Measurements from ENCODE around the gene GRHL1. TPM values are rescaled to one million over a fixed set of nuclear protein-coding genes. Genes with fewer than 3 reads are reported as not detected.
A peak's percentile ranks its signal among the peaks of the same experiment; 100 is the strongest.

The GRHL1 gene
- total RNA-seq, 6 experiments from 2014 or later: 3.5 to 11.2 (median 6.2) TPM

DNA sequence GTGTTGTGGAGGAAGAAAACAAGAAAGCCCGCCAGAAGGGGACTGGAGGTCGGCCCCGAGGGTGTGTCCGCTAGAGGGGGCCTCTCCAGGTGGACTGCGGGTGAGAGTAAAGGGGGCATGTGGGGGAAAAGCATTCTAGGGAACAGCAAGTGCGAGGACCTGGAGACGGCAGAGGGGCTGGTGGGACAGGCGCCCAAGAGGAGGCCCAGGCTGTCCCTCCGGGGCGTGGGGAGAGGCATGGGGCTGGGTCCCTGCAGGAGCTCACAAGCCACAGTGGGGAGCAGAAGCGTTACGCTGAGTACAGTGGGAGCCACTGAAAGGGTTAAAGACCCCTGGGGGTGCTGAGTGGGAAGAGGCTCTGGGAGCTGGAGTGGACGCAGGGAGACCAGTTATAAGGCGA is 90.2 kb downstream of the GRHL1 start:
- Histone ChIP-seq H3K4me1 (peaks cover 0 to 54% (median 17%) of the 10 kb centered on the region in 4 donors), H3K4me3 (peak overlapping the region in 1 of 3 donors; percentile 59), H3K36me3 (peaks cover 0 to 3% (median 1%) of the 10 kb centered on the region in 4 donors), H3K27me3 (no peaks in the 10 kb centered on the region), H3K27ac (peak overlapping the region; percentile 85 to 88 (median 87)), H3K9me3 (no peaks in the 10 kb centered on the region)
- DNase-seq (peak in 1 of 3 donors; percentile 58), ATAC-seq (no peak)
- intact Hi-C loops (cut with DNase I): no loop called here
- 83% methylated on average over 10 of the region's 14 CpGs for WGBS (ENCODE audit: insufficient coverage, low coverage, low lambda C conversion rate, missing lambda C conversion rate)
- TF ChIP-seq, protein P1, sequence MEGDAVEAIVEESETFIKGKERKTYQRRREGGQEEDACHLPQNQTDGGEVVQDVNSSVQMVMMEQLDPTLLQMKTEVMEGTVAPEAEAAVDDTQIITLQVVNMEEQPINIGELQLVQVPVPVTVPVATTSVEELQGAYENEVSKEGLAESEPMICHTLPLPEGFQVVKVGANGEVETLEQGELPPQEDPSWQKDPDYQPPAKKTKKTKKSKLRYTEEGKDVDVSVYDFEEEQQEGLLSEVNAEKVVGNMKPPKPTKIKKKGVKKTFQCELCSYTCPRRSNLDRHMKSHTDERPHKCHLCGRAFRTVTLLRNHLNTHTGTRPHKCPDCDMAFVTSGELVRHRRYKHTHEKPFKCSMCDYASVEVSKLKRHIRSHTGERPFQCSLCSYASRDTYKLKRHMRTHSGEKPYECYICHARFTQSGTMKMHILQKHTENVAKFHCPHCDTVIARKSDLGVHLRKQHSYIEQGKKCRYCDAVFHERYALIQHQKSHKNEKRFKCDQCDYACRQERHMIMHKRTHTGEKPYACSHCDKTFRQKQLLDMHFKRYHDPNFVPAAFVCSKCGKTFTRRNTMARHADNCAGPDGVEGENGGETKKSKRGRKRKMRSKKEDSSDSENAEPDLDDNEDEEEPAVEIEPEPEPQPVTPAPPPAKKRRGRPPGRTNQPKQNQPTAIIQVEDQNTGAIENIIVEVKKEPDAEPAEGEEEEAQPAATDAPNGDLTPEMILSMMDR (IDR thresholded peaks at IDR 0.05): no peak
- TF ChIP-seq POLR2A (IDR thresholded peaks at IDR 0.05): no peak

DNA sequence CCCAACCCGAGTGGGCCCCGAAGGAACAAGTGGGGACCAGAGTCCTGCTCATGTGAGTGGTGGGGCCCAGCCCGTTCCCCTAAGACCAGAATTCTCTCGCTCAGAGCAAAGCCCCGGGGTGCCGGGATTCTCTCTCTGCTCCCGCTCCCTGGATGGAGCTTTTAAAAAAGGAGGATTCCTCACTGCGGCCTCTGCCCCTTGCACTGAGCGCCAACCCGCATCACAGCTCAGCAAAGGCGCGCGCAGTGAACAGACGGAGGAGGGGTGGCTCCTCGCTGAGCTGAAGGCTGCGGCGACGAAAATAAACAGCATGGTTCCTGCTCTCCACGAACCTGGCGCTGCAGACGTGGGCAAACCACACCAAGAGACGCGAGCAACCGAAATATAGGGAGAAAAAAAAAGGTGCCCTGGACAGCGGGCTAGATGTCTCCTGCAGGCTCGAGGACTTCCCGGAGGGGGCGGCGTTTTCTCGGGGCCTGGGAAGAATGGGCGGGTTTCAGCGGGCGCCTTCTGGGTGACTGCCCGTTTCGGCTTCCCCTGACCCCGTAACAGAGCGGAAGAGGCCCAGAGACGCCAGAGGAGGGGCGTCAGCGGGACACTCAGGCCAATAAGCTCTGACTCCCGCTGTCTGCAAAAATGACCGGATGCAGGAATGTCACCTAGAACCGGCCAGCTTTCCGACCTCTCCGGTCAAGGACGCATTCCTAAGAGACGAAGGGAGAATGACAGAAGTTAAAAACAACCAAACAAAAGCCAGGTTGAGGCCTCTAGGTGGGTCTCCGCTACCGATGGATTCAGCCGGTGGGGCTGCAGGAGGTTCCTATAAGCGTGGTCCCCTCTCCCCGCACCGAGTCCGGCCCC is 91.0 kb downstream of the GRHL1 start:
- TF ChIP-seq POLR2A (IDR thresholded peaks at IDR 0.05): peak; percentile 85
- TF ChIP-seq, protein P1 (IDR thresholded peaks at IDR 0.05): peak in 2 of 4 donors; percentile 4 to 5
- Histone ChIP-seq H3K4me1 (peaks cover 0 to 54% (median 14%) of the 10 kb centered on the region in 4 donors), H3K27ac (peak overlapping the region; percentile 85 to 88 (median 87)), H3K36me3 (peaks cover 0 to 9% (median 4%) of the 10 kb centered on the region in 4 donors), H3K9me3 (no peaks in the 10 kb centered on the region), H3K4me3 (peak overlapping the region; percentile 29 to 59 (median 51)), H3K27me3 (no peaks in the 10 kb centered on the region)
- 11% methylated on average over 34 of the region's 54 CpGs for WGBS (ENCODE audit: insufficient coverage, low coverage, low lambda C conversion rate, missing lambda C conversion rate)
- ATAC-seq (peak; percentile 28 to 57 (median 42)), DNase-seq (peak; percentile 84 to 88 (median 88))
- intact Hi-C loops (cut with DNase I): no loop called here

DNA sequence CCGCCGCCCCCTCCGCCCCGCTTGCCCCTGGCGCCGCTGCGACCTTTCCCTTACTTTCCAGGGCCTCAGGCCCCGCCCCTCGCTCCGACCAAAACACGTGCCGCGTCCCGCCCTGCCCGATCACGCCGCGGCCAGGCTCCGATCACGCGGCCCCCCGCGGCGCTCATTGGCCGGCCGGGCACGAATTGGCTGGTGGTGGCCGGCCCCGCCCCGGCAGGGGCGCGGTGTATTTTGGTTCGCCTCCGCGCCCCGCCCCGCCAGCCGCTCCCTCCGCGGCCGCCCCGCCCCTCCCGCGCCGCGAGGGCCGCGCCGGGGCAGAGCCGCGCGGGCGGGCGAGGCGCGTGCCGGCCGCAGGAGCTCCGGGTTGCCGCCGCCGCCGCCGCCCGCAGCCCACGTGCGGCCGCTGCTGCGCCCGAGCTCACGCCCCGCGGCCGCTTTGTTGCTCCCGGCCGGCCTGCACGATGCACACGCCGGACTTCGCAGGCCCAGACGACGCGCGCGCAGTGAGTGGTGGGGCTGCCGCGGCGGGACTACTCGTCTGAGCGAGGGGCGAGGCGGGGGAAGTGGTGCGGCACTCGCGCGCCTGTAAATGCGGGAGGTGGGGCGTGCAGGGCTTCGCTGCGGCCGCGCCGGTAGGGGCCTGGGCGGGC is 91.9 kb downstream of the GRHL1 start, which contains the start of gene KLF11:
KLF11 (plus strand) TSS at position 295 of the 650 bp plus-strand sequence; CDS start at position 462, 167 bp downstream.
- WGBS (ENCODE audit: insufficient coverage, low coverage, low lambda C conversion rate, missing lambda C conversion rate): 0% methylated on average over 7 of the region's 104 CpGs
- Histone ChIP-seq H3K27ac (peak within 1 kb of the TSS; percentile 89 to 98 (median 95)), H3K9me3 (no peaks in the 10 kb centered on the region), H3K27me3 (no peaks in the 10 kb centered on the region), H3K4me1 (peaks cover 0 to 59% (median 18%) of the 10 kb centered on the region in 4 donors), H3K36me3 (peaks cover 3 to 18% (median 10%) of the 10 kb centered on the region in 4 donors), H3K4me3 (peak within 1 kb of the TSS; percentile 62 to 85 (median 81))
- DNase-seq (peak; percentile 94 to 95 (median 94)), ATAC-seq (peak; percentile 40 to 63 (median 55))
- peak; percentile 92 for TF ChIP-seq POLR2A (IDR thresholded peaks at IDR 0.05)
- TF ChIP-seq, protein P1 (IDR thresholded peaks at IDR 0.05): no peak
- intact Hi-C loops (cut with DNase I): no loop called here

DNA sequence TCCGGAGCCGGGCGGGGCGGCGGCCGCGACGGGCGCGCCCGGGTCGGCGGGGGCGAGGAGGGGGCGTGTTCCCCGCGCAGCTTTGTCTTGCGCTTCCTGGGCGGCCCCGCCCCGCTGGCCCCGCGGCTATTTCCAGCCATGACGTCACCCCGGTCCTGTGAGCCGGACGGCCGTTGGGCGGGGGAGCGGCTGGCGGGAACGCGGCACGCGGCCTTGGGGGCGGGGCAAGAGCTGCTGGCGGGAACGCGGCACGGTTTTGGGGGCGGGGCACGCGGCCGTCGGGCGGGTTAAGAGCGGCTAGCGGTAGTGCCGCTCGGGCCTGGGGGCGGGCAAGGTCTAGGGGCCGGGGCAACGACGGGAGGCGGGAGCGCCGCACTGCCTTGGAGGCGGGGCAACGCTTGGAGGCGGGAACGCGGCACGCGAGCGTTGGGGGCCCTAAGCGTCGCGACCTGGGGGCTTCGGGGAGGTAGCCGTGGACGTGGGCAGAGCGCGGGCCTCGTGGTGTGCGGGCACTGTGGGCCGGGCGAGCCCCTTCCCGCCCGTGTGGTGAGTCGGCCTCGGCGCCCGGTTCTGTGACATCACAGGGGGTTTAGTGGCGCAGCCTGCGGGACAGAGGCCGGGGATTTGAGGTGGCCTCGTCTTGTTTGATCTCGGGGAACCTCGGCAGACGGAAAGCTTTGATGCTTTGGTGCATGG is 92.6 kb downstream of the GRHL1 start:
- intact Hi-C loops (cut with DNase I): no loop called here
- H3K36me3 ChIP-seq: peaks cover 3 to 21% (median 12%) of the 10 kb centered on the region in 4 donors
- peak overlapping the region; percentile 62 to 85 (median 81) for H3K4me3 ChIP-seq
- H3K9me3 ChIP-seq: no peaks in the 10 kb centered on the region
- peaks cover 0 to 66% (median 21%) of the 10 kb centered on the region in 4 donors for H3K4me1 ChIP-seq
- no peaks in the 10 kb centered on the region for H3K27me3 ChIP-seq
- TF ChIP-seq POLR2A (IDR thresholded peaks at IDR 0.05): peak; percentile 65
- TF ChIP-seq, protein P1 (IDR thresholded peaks at IDR 0.05): no peak
- peak overlapping the region; percentile 89 to 98 (median 95) for H3K27ac ChIP-seq
- DNase-seq (peak; percentile 98 to 99 (median 99)), ATAC-seq (peak; percentile 54 to 81 (median 64))
- whole genome bisulfite sequencing (ENCODE audit: insufficient coverage, low coverage, low lambda C conversion rate, missing lambda C conversion rate): 8% methylated on average over 12 of the region's 90 CpGs
